ENCODE results near the gene CDK9.

CDK9 gene

GRCh38 chr9:127806871-127807270 is 21.0 kb downstream of the CDK9 start:
- DNase-seq: no peak

GRCh38 chr9:127808347-127809001 is 22.6 kb downstream of the CDK9 start:
- DNase-seq: no peak

- no peak for DNase-seq
Observed at GRCh38 chr9:127809002-127809539, 23.2 kb downstream of the CDK9 start.

- DNase-seq: peak; percentile 36
Observed at GRCh38 chr9:127809540-127810377, 23.9 kb downstream of the CDK9 start.

GRCh38 chr9:127810378-127811187 is 24.7 kb downstream of the CDK9 start:
- no peak for DNase-seq

- no peak for DNase-seq
Observed at GRCh38 chr9:127812011-127812410, 26.2 kb downstream of the CDK9 start.

GRCh38 chr9:127812936-127813675 is 27.3 kb downstream of the CDK9 start:
- no peak for DNase-seq

- DNase-seq: no peak
Observed at GRCh38 chr9:127813686-127814226, 27.9 kb downstream of the CDK9 start.

GRCh38 chr9:127814619-127815511 is 29.0 kb downstream of the CDK9 start:
- no peak for DNase-seq

GRCh38 chr9:127815512-127816361 is 29.9 kb downstream of the CDK9 start:
- no peak for DNase-seq

- DNase-seq: no peak
Observed at GRCh38 chr9:127816362-127816725, 30.5 kb downstream of the CDK9 start.

- DNase-seq: no peak
Observed at GRCh38 chr9:127816728-127817127, 30.9 kb downstream of the CDK9 start.

- DNase-seq: peak; percentile 39
Observed at GRCh38 chr9:127817881-127818434, 32.1 kb downstream of the CDK9 start.

GRCh38 chr9:127818574-127818973 is 32.7 kb downstream of the CDK9 start:
- no peak for DNase-seq

- no peak for DNase-seq
Observed at GRCh38 chr9:127822108-127822507, 36.3 kb downstream of the CDK9 start.

- peak; percentile 72 for DNase-seq
Observed at GRCh38 chr9:127825319-127826051, 39.7 kb downstream of the CDK9 start.

- no peak for DNase-seq
Observed at GRCh38 chr9:127826253-127826913, 40.5 kb downstream of the CDK9 start.

- peak; percentile 86 for DNase-seq
Observed at GRCh38 chr9:127828262-127829031, 42.6 kb downstream of the CDK9 start.
